HepG2 (cell line): Measurements from ENCODE around the gene LRRC8D. TPM values are rescaled to one million over a fixed set of nuclear protein-coding genes. Genes with fewer than 3 reads are reported as not detected.

Source experiments
- CENPX ChIP-seq: sonication (generic); formaldehyde crosslinking; IDR thresholded peaks from 2 replicates; pipeline ENCODE4 v1.9.0; 2021; ENCODE audit warnings: mild to moderate bottlenecking, missing genetic modification reagents, moderate library complexity
- IRF1 ChIP-seq: sonication (generic); formaldehyde crosslinking; IDR thresholded peaks from 2 replicates; pipeline ENCODE4 v1.4.0; 2020; ENCODE audit warnings: low read depth, mild to moderate bottlenecking, missing genetic modification reagents
- MAFG ChIP-seq: sonication (generic); formaldehyde crosslinking; IDR thresholded peaks from 2 replicates; pipeline ENCODE4 v1.5.1; 2020; ENCODE audit warnings: mild to moderate bottlenecking, missing genetic modification reagents
- MBD4 ChIP-seq: IDR thresholded peaks from 2 replicates; pipeline ENCODE4 v1.6.1; 2012; ENCODE audit warnings: low read length, inconsistent platforms, borderline replicate concordance
- MXD4 ChIP-seq: IDR thresholded peaks from 2 replicates; pipeline ENCODE4 v1.6.1; 2016; ENCODE audit warnings: mild to moderate bottlenecking, missing biosample characterization, missing genetic modification reagents
- MXI1 ChIP-seq: IDR thresholded peaks from 3 replicates; pipeline ENCODE4 v1.6.1; 2012; ENCODE audit warnings: low read depth, low read length, inconsistent platforms, borderline replicate concordance
- PRDM15 ChIP-seq: sonication (generic); formaldehyde crosslinking; IDR thresholded peaks from 2 replicates; pipeline ENCODE4 v1.4.0; 2020; ENCODE audit warnings: missing genetic modification reagents
- RFX1 ChIP-seq: fragments of 450-650 bp; IDR thresholded peaks from 2 replicates; pipeline ENCODE4 v1.6.1; 2017
- SNRNP70 ChIP-seq: fragments of 200-400 bp; formaldehyde crosslinking; IDR thresholded peaks from 2 replicates; pipeline ENCODE4 v1.6.1; 2017; ENCODE audit warnings: mild to moderate bottlenecking, low read depth, low read length, moderate library complexity
- TRAFD1 ChIP-seq: sonication (generic); formaldehyde crosslinking; IDR thresholded peaks from 2 replicates; pipeline ENCODE4 v1.5.1; 2020; ENCODE audit warnings: missing genetic modification reagents, mild to moderate bottlenecking, borderline replicate concordance
- ZBTB46 ChIP-seq: sonication (generic); formaldehyde crosslinking; IDR thresholded peaks from 2 replicates; pipeline ENCODE4 v1.4.0; 2020; ENCODE audit warnings: mild to moderate bottlenecking, missing genetic modification reagents, borderline replicate concordance
- ZFP62 ChIP-seq: sonication (generic); formaldehyde crosslinking; IDR thresholded peaks from 2 replicates; pipeline ENCODE4 v1.4.0; 2020; ENCODE audit warnings: missing genetic modification reagents
- ZMAT5 ChIP-seq: sonication (generic); formaldehyde crosslinking; IDR thresholded peaks from 2 replicates; pipeline ENCODE4 v1.5.0; 2020; ENCODE audit warnings: mild to moderate bottlenecking, low read depth, missing genetic modification reagents, borderline replicate concordance
- ZNF3 ChIP-seq: IDR thresholded peaks from 2 replicates; pipeline ENCODE4 v1.7.0; 2017; ENCODE audit warnings: inconsistent platforms
- ZNF550 ChIP-seq: sonication (generic); formaldehyde crosslinking; IDR thresholded peaks from 2 replicates; pipeline ENCODE4 v1.4.0; 2020; ENCODE audit warnings: mild to moderate bottlenecking, missing genetic modification reagents, borderline replicate concordance
- ZNF713 ChIP-seq: sonication (generic); formaldehyde crosslinking; IDR thresholded peaks from 2 replicates; pipeline ENCODE4 v1.4.0; 2020; ENCODE audit warnings: mild to moderate bottlenecking, missing genetic modification reagents
- ZNF724P ChIP-seq: sonication (generic); formaldehyde crosslinking; IDR thresholded peaks from 2 replicates; pipeline ENCODE4 v1.8.0; 2022; ENCODE audit warnings: missing genetic modification reagents, borderline replicate concordance
- ZNF816 ChIP-seq: sonication (generic); formaldehyde crosslinking; IDR thresholded peaks from 2 replicates; pipeline ENCODE4 v1.8.0; 2022; ENCODE audit warnings: missing genetic modification reagents, mild to moderate bottlenecking, borderline replicate concordance
- ZNF83 ChIP-seq: sonication (generic); formaldehyde crosslinking; IDR thresholded peaks from 2 replicates; pipeline ENCODE4 v1.4.0; 2020; ENCODE audit warnings: missing genetic modification reagents, mild to moderate bottlenecking, borderline replicate concordance
- polyA plus RNA-seq, 8 experiments: library from polyadenylated mRNA; depleted of rRNA in 3 of 8; stranded (reverse) in 7 of 8; unstranded in 1 of 8; fragments of >200 nt; fragmentation: Illumina TruSeq in 4 of 8; extraction: Trizol in 4 of 8; gene quantifications; 2 replicates each; pipeline versions ENCODE4 v1.2.1 to v1.2.3, GENCODE V29; 2011 to 2016; ENCODE audit warnings: low read depth in 4 of 8, missing spikeins in 1 of 8, mixed read lengths in 1 of 8; ENCODE audit not compliant: insufficient read depth in 1 of 8
- total RNA-seq, 5 experiments: library from RNA; depleted of rRNA; stranded (reverse); fragments of >200 nt; fragmentation: Illumina TruSeq; extraction: Trizol; gene quantifications; 2 replicates each; pipeline ENCODE4 v1.2.3, GENCODE V29; 2016; ENCODE audit warnings: low read depth in 1 of 5

LRRC8D gene
- total and polyA plus RNA-seq, 2 of the 13 experiments (the other 11 are each of a cell fraction or from before 2014, with no cell fraction given): 29.9 to 45.5 TPM

GRCh38 chr1:89810880-89811279 is 10.0 kb upstream of the LRRC8D start (continued):
- no peak for TF ChIP-seq ZNF83
- TF ChIP-seq MXD4 (CRISPR knock-in tag): no peak
- no peak for TF ChIP-seq ZBTB46
- no peak for TF ChIP-seq TRAFD1 (CRISPR knock-in tag)
- TF ChIP-seq IRF1 (CRISPR knock-in tag): no peak
- no peak; the same call in 1 of the 2 replicates for TF ChIP-seq ZNF816 (CRISPR knock-in tag)
- TF ChIP-seq CENPX (CRISPR knock-in tag): no peak
- TF ChIP-seq RFX1: no peak
- TF ChIP-seq ZNF3 (CRISPR knock-in tag): peak; percentile 62; the same call in 1 of the 2 replicates
- no peak for TF ChIP-seq ZMAT5 (CRISPR knock-in tag)
- no peak for TF ChIP-seq MXI1
- TF ChIP-seq ZFP62 (CRISPR knock-in tag): no peak
- TF ChIP-seq ZNF724P (CRISPR knock-in tag): no peak
- no peak for TF ChIP-seq SNRNP70
- no peak for TF ChIP-seq PRDM15 (CRISPR knock-in tag)
- no peak for TF ChIP-seq ZNF550 (CRISPR knock-in tag)
- TF ChIP-seq ZNF713 (CRISPR knock-in tag): no peak
- TF ChIP-seq MBD4: no peak
- TF ChIP-seq MAFG (CRISPR knock-in tag): no peak
